Activated naive CD4-positive, alpha-beta T cell treated with anti-CD3 and anti-CD28 coated beads for 36 hours (primary cell): Measurements from ENCODE around the gene PEX14. TPM values are rescaled to one million over a fixed set of nuclear protein-coding genes. Genes with fewer than 3 reads are reported as not detected.

ENCODE experiments used
- CTCF ChIA-PET: fragments of 350-600 bp; sonication (Branson Sonifier 250); formaldehyde crosslinking; loops from one replicate; lab custom pipeline; 2021; ENCODE audit warnings: antibody characterized with exemption; lab: Charles Lee
- DNase-seq: peaks from one replicate; pipeline ENCODE4 v3.0.0-alpha.2; 2020
- H3K27ac Mint-ChIP-seq: one replicate; pipeline ENCODE4 v1.8.0; 2021; ENCODE audit warnings: mild to moderate bottlenecking, mixed read lengths
- H3K27me3 Mint-ChIP-seq: one replicate; pipeline ENCODE4 v1.8.0; 2021; ENCODE audit warnings: low read depth, mixed read lengths
- H3K36me3 Mint-ChIP-seq: one replicate; pipeline ENCODE4 v1.8.0; 2021; ENCODE audit warnings: low read depth, mixed read lengths
- H3K4me1 Mint-ChIP-seq: one replicate; pipeline ENCODE4 v1.8.0; 2021; ENCODE audit warnings: low read depth, mixed read lengths
- H3K4me3 Mint-ChIP-seq: one replicate; pipeline ENCODE4 v1.8.0; 2021; ENCODE audit warnings: mild to moderate bottlenecking, moderate library complexity, mixed read lengths
- H3K9me3 Mint-ChIP-seq: one replicate; pipeline ENCODE4 v1.8.0; 2021; ENCODE audit warnings: mixed read lengths
- intact Hi-C: fragments of 100-400 bp; cut with micrococcal nuclease; formaldehyde crosslinking; loops from one replicate; pipeline ENCODE4 v1.15.1; 2023
- total RNA-seq, 2 experiments: library from RNA; stranded (reverse); gene quantifications; one replicate each; pipeline ENCODE4 v1.2.3, GENCODE V29; 2021

The PEX14 gene
- total RNA-seq, 2 experiments from 2014 or later = 15.8 to 17.2 TPM

DNA sequence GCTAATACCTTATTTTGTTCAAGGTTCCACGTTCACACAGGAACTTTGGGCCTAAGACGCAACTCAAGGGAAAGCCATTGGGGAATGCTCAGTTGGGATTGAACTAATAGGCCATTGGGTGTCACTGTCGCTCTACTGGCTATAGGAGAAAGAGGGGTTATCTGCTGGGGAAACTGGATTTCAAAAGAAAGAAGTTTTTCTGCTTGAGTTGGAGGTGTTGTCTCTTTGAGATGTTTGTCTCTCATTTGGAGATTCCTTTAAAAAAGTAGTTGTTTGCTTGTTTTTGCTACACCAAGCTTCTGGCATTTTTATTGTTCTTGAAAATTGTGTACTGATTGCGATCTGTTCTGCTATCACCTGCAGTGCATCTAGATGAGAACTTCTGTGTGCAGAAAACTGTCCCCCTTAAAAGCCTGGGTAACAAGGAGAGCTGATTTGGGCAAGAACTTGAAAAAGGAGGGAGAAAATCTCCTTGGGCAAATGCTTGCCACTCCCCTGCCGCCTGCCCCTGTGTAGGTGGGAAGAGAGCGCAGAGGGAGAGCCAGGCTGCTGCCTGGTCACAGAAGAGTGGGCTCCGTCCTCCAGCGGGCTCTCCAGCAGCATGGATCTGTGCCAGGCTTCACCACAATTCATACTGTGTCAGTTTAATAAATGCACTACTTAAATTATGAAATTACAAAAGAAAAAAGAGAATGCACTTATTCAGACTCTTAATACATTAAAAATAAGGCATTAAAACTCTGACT, 39.9 kb downstream of the PEX14 start:
- CTCF ChIA-PET = interaction anchor here (1.5 kb wide), 1 partner anchor 14 kb away, joined by 3 read pairs; no protein-coding TSS in a partner anchor
- Mint-ChIP-seq H3K27me3 (no peaks in the 10 kb centered on the region), H3K36me3 (peaks cover 2% of the 10 kb centered on the region), H3K27ac (no peak overlapping the region), H3K9me3 (no peaks in the 10 kb centered on the region), H3K4me1 (peaks cover 60% of the 10 kb centered on the region), H3K4me3 (no peak overlapping the region)
- intact Hi-C loops = loop anchor here (1.0 to 10.0 kb wide), 2 partner anchors 280 to 353 kb away; partner anchors contain the start of gene CASZ1
- DNase-seq = peak; percentile 45

DNA sequence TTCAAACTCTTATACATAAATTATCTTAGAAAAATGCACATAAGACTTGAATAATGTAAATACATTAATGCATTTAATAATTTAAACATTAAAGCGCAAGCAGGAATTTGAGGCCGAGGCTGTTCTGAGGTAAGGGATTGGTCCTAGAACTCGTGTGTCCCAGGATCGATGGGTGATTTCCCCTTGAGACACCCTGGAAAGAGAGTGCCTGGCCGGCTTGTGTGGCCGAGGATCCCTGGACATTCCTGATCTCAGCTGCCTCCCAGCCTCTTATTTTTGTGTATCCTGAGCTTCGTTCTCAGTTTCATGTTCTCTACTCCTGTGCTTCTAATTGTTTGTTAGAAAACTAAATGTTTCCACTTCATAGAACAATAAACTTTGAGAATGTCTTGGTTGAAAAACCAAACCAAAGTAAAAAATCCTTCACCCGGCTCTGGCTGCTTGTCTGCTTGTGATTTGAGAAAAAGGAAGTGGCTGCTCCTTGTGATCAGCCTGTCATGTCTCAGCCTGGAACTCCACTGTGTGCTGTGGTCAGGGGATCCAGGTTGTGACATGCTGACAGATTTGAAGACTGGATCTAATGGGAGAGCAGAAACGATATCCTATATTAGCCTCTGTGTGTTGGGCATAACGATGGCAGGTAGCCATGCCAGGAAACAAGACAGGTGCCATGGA, 40.7 kb downstream of the PEX14 start:
- Mint-ChIP-seq H3K27ac (no peak overlapping the region), H3K36me3 (peaks cover 3% of the 10 kb centered on the region), H3K4me1 (peaks cover 53% of the 10 kb centered on the region), H3K27me3 (no peaks in the 10 kb centered on the region), H3K9me3 (no peaks in the 10 kb centered on the region), H3K4me3 (no peak overlapping the region)
- intact Hi-C loops = loop anchor here (10.0 kb wide), 1 partner anchor 279 kb away; the partner anchor contains the start of gene CASZ1
- CTCF ChIA-PET = interaction anchor here (1.5 kb wide), 1 partner anchor 13 kb away, joined by 3 read pairs; no protein-coding TSS in a partner anchor
- peak; percentile 15 for DNase-seq

DNA sequence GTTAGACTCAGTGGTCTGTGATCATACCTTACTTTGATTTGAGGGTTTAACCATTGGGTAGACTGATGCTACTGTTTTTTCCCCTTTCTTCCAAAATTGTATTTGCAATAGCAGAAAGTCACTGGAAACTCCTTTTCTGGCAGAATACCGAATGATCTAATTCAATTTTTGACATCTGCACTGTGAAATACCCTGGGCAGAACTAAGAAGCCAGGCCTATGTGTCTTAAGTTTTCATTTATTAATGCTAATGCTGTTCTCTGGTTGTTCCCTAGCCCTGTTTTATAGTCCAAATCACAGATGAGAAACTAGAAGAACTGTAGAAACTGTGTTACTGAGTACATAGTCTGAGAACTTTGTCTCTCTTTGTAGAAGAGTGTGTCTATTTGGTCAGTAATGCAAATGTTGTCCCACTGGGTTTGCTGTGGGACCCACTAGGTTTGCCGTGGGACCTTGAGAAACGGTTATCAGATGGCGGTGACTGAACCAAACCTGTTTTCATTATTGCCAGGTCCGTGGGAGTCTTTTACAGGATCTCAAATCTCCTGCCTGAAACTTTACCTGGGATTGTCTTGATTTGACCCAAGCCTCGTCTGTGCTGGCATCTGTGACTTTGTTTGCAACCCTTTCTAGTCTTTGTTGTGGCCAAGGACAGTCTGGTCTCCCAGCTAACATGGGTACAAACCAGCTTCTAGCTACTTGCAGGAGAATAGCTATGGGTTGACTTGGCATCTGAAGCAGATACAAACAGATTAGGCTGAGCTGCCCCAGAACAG, 41.4 kb downstream of the PEX14 start:
- H3K9me3 Mint-ChIP-seq = no peaks in the 10 kb centered on the region
- no peaks in the 10 kb centered on the region for H3K27me3 Mint-ChIP-seq
- intact Hi-C loops = loop anchor here (10.0 kb wide), 1 partner anchor 279 kb away; the partner anchor contains the start of gene CASZ1
- DNase-seq = no peak
- H3K27ac Mint-ChIP-seq = no peak overlapping the region
- CTCF ChIA-PET = interaction anchor here (0.8 kb wide), 2 partner anchors 352 to 393 kb away, joined by 3 read pairs; no protein-coding TSS in a partner anchor
- peaks cover 49% of the 10 kb centered on the region for H3K4me1 Mint-ChIP-seq
- H3K4me3 Mint-ChIP-seq = no peak overlapping the region
- H3K36me3 Mint-ChIP-seq = peaks cover 5% of the 10 kb centered on the region

DNA sequence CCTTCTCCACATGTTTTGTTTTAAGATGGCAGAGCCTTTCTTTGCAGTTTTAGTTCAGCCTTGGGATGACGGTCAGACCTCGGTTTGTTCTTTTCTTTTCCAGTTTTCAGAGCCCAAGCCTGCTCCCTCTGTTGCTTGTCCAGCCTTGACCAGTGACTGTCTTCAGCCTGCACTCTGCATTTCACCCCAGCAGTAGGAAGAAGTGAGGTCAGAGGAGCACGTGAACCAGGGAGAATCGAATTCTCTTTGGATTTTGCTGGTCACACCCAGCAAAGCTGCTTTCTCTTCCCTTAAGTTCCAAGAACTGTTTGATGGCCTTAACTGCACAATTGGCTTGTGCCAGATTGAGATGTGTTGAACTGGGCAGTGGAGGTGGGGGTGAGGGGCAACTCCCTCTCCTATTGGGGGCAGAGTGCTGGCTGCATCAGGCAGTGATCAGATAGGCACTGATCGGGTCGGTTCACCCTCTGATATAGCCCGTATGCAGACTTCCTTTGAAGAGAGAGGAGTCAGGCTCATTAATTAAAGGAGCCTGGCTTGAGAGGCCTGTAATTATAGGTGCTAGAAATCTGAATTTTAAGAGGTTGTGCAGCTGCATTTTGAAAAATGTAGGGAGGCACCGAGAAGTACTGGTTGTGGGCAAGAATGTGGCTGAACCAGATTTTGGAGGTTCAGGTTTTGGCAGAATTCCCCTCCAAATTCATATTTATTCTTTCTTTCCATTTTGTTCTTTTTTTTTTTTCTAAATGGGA, 42.4 kb downstream of the PEX14 start:
- no peak for DNase-seq
- Mint-ChIP-seq H3K4me1 (peaks cover 50% of the 10 kb centered on the region), H3K36me3 (peaks cover 5% of the 10 kb centered on the region), H3K4me3 (no peak overlapping the region), H3K9me3 (no peaks in the 10 kb centered on the region), H3K27ac (no peak overlapping the region), H3K27me3 (no peaks in the 10 kb centered on the region)
- CTCF ChIA-PET = interaction anchor here (0.8 kb wide), 2 partner anchors 351 to 392 kb away, joined by 3 read pairs; no protein-coding TSS in a partner anchor
- intact Hi-C loops = loop anchor here (10.0 kb wide), 1 partner anchor 278 kb away; the partner anchor contains the start of gene CASZ1

DNA sequence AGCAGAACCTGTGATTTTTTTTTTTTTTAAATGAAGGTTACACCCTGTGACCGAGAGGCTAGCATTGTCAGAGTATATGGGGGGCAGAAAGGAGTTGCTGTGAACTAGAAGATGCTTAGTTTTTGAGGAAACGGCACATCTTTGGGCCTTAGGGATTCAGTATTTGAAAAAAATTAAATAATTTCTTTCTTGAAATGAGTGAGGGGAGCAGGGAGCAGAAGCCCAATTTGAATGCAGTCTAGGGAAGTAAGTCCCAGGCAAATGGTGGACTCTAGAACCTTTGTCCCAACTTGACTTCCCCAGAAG, 42.9 kb downstream of the PEX14 start:
- Mint-ChIP-seq H3K36me3 (peaks cover 5% of the 10 kb centered on the region), H3K27ac (no peak overlapping the region), H3K9me3 (no peaks in the 10 kb centered on the region), H3K4me3 (no peak overlapping the region), H3K4me1 (peaks cover 52% of the 10 kb centered on the region), H3K27me3 (no peaks in the 10 kb centered on the region)
- intact Hi-C loops = loop anchor here (10.0 kb wide), 1 partner anchor 277 kb away; the partner anchor contains the start of gene CASZ1
- DNase-seq = no peak
- CTCF ChIA-PET = no interaction called here

DNA sequence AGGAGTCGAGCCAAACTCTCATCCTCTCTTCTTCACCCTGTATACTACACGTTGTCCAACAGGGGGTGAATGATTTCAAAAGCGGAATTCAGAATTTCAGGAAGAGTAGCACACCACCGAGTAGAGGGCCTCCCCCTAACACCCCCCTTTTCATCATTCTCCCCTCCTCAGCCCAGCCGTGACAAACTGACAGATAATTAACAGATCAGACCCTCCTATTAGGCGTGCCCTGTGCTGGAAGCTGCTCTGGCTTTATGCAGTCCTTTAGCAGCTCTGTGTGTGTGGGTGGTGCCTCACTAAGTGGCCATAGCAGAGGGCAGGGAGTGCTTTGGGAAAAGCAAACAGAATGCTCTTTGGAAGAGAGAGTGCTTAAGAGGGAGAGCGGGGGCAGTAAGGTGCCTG, 44.3 kb downstream of the PEX14 start:
- Mint-ChIP-seq H3K27me3 (no peaks in the 10 kb centered on the region), H3K4me1 (peaks cover 47% of the 10 kb centered on the region), H3K36me3 (peaks cover 5% of the 10 kb centered on the region), H3K9me3 (no peaks in the 10 kb centered on the region), H3K4me3 (no peak overlapping the region), H3K27ac (no peak overlapping the region)
- CTCF ChIA-PET = no interaction called here
- no peak for DNase-seq
- intact Hi-C loops = loop anchor here (10.0 kb wide), 1 partner anchor 276 kb away; the partner anchor contains the start of gene CASZ1

DNA sequence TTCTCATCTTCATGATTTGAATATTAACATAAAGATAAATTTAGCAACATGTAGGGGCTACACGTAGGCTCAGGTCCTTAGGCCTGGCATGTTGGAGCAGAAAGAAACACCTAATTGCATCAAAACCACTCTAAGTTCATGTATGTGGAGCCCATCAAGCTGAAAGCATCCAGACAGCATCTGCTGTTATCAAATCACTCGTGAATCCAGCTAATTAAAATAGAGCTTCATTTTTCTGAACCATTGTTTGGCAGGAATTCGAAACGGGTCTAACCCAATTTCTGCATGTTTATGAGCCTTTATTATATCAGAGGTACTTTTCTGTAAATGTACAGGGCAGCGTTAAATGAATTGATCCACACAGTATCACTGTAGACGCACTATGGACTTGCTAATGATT, 45.7 kb downstream of the PEX14 start:
- peaks cover 39% of the 10 kb centered on the region for H3K4me1 Mint-ChIP-seq

DNA sequence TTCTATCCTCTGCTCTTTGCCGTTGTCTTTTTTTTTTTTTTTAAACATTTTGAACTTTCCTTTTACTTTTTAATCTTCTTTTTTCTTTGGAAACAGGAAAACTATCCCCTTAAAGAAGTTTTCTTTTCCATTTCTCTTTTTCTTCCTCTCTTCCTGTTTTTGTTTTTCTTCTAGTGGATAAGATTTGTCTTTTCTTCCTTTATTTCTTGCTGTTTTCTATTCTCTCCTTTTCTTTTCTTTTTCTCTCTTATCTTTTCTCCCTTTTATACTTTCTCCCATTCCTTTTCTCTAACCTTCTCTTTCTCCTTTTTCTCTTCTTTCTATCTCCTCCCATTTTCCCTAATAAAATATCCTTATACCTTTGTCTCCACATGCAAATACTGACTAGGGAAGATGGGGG, 46.2 kb downstream of the PEX14 start:
- no peak for DNase-seq
- Mint-ChIP-seq H3K27ac (no peak overlapping the region), H3K4me3 (no peak overlapping the region), H3K4me1 (peaks cover 34% of the 10 kb centered on the region), H3K27me3 (no peaks in the 10 kb centered on the region), H3K9me3 (no peaks in the 10 kb centered on the region), H3K36me3 (peaks cover 5% of the 10 kb centered on the region)
- intact Hi-C loops = no loop called here
- CTCF ChIA-PET = no interaction called here

More for the DNA sequence above, 45.7 kb downstream of the PEX14 start:
- no peak overlapping the region for H3K27ac Mint-ChIP-seq
- peaks cover 5% of the 10 kb centered on the region for H3K36me3 Mint-ChIP-seq
- H3K4me3 Mint-ChIP-seq = no peak overlapping the region
- DNase-seq = no peak
- intact Hi-C loops = no loop called here
- CTCF ChIA-PET = no interaction called here
- no peaks in the 10 kb centered on the region for H3K27me3 Mint-ChIP-seq
- H3K9me3 Mint-ChIP-seq = no peaks in the 10 kb centered on the region

DNA sequence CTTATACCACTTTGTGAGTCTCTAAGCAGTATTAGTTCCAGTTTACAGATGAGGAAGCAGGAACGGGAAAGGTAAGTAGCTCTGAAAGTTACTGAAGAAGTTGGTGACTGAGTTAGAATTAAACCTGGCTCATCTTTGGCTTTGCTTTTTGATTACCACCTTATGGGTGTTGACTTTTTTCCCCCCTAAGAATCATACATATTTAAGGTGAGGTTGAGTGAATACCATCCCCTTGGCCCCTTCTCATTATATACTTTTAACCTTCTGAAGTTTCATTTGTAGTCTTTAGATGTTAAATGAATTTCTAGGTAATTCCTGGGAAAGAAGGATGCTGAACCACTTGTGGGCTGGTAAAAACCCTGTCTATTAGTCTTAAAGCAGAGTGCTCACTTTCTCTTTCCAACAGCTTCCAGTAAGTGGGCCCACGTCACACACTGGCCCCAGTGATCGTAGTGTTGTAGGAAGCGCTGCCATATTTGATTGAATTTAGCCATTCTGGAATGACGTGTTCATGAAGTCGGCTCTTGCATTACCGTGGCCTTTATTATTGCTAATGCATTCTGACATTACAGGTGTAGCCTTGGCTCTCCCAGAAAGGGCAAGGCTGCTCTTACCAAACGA, 46.9 kb downstream of the PEX14 start:
- Mint-ChIP-seq H3K36me3 (peaks cover 5% of the 10 kb centered on the region), H3K9me3 (no peaks in the 10 kb centered on the region), H3K27me3 (no peaks in the 10 kb centered on the region), H3K27ac (no peak overlapping the region), H3K4me3 (no peak overlapping the region), H3K4me1 (peaks cover 28% of the 10 kb centered on the region)
- no peak for DNase-seq
- intact Hi-C loops = no loop called here
- CTCF ChIA-PET = interaction anchor here (2.5 kb wide), 1 partner anchor 14 kb away, joined by 11 read pairs; no protein-coding TSS in a partner anchor

DNA sequence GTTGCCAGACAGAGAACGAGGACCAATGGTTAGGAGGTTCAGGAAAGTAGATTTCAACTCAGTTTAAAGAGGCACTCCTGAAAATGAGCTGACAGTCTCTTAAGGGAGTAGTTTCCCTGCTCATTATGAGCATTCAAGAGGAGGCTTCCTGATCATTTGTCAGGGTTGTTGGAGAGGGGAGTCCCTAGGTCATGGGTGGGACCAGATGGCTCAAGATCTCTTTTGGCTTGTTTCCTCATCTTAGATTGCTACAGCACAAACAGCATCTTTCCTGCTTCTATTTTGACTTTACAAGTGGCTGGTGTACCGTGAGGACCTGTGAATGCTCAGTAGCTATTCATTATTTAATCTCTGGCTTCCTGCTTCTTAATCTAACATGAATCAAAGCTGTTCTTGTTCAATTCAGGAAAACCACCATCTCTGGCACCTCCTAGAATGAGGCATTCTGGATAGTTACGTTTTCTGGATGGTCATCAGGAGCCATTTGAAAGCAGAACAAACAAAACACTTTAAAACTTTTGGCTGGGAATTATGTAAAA, 47.6 kb downstream of the PEX14 start:
- peaks cover 5% of the 10 kb centered on the region for H3K36me3 Mint-ChIP-seq
- H3K27ac Mint-ChIP-seq = no peak overlapping the region
- intact Hi-C loops = no loop called here
- DNase-seq = no peak
- H3K27me3 Mint-ChIP-seq = no peaks in the 10 kb centered on the region
- no peaks in the 10 kb centered on the region for H3K9me3 Mint-ChIP-seq
- CTCF ChIA-PET = interaction anchor here (0.5 to 2.5 kb wide), 3 partner anchors 15 to 190 kb away, joined by 3 to 11 read pairs (median 4); no protein-coding TSS in a partner anchor
- no peak overlapping the region for H3K4me3 Mint-ChIP-seq
- peaks cover 23% of the 10 kb centered on the region for H3K4me1 Mint-ChIP-seq

DNA sequence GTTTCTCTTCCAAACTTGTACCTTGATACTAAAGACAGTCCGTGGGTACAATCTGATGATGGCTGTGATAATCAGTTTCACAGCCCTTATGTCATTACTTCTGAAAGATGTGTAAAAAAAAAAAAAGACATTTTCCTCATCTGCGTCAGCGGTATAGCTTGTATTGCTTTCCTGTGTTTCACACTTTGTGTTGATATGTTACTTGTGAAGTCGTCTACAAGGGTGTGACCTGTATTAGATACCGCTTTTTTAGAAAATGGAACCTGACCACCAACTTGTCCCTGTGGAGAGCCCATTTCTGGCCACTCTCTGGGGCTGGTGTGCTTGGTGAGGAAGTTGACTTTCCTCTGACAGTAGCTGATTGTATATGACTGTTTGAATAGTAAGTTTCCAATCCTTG, 50.5 kb downstream of the PEX14 start:
- Mint-ChIP-seq H3K4me3 (no peak overlapping the region), H3K27ac (no peak overlapping the region), H3K9me3 (no peaks in the 10 kb centered on the region), H3K36me3 (peaks cover 2% of the 10 kb centered on the region), H3K27me3 (no peaks in the 10 kb centered on the region), H3K4me1 (peaks cover 25% of the 10 kb centered on the region)
- CTCF ChIA-PET = interaction anchor here (0.6 to 1.3 kb wide), 2 partner anchors 12 to 31 kb away, joined by 3 read pairs; no protein-coding TSS in a partner anchor
- no peak for DNase-seq
- intact Hi-C loops = no loop called here
